Measurements from ENCODE around the gene CELSR1. TPM values are rescaled to one million over a fixed set of nuclear protein-coding genes. Genes with fewer than 3 reads are reported as not detected.
A peak's percentile ranks its signal among the peaks of the same experiment; 100 is the strongest.

Gene CELSR1
- total RNA-seq, 2 experiments from 2014 or later = 3.7 to 5.2 TPM

GRCh38 chr22:46430961-46431838 lies 106.2 kb downstream of the CELSR1 start:
- H3K4me3 ChIP-seq (ENCODE audit: low read depth, low read length, poor library complexity, severe bottlenecking) = no peak overlapping the region
- H3K4me2 ChIP-seq (ENCODE audit: low read length) = peak overlapping the region; percentile 91; the same call in 1 of the 2 replicates
- H3K27ac ChIP-seq (ENCODE audit: low read depth, low read length, poor library complexity, severe bottlenecking) = no peak overlapping the region

GRCh38 chr22:46429325-46429853 lies 108.0 kb downstream of the CELSR1 start:
- no peaks in the 10 kb centered on the region for H3K9me2 ChIP-seq (ENCODE audit: insufficient read depth, low read length)
- H3K36me3 ChIP-seq (ENCODE audit: insufficient read depth, low read length) = no peaks in the 10 kb centered on the region
- intact Hi-C loops (cut with micrococcal nuclease; ENCODE audit: unreplicated experiment) = no loop called here
- H2AFZ ChIP-seq (ENCODE audit: low read length) = no peak overlapping the region
- no peak overlapping the region for H3K4me2 ChIP-seq (ENCODE audit: low read length)
- no TSS peak for BruUV-seq (replicated peaks)
- H3K27ac ChIP-seq (ENCODE audit: low read depth, low read length, poor library complexity, severe bottlenecking) = no peak overlapping the region
- no peaks in the 10 kb centered on the region for H3K79me2 ChIP-seq (ENCODE audit: insufficient read depth, low read depth, low read length)
- H4K20me1 ChIP-seq (ENCODE audit: insufficient read depth, low read length) = no peaks in the 10 kb centered on the region
- no peak for TF ChIP-seq EZH2phosphoT487 (IDR thresholded peaks at IDR 0.05; ENCODE audit: borderline replicate concordance, low read depth, low read length)
- no peak for TF ChIP-seq CTCF (conservative IDR thresholded peaks at IDR 0.05; ENCODE audit: low read length)
- H3K4me3 ChIP-seq (ENCODE audit: low read depth, low read length, poor library complexity, severe bottlenecking) = no peak overlapping the region
- no peaks in the 10 kb centered on the region for H3K9me3 ChIP-seq (ENCODE audit: low read length)
- POLR2A ChIA-PET = no interaction called here
- no peak for DNase-seq (ENCODE audit: low spot score)
- peaks cover 26% of the 10 kb centered on the region for H3K4me1 ChIP-seq (ENCODE audit: insufficient read depth, low read length, poor library complexity, severe bottlenecking)
- CTCF ChIA-PET (ENCODE audit: unreplicated experiment) = no interaction called here

More at GRCh38 chr22:46430961-46431838, 106.2 kb downstream of the CELSR1 start:
- no peaks in the 10 kb centered on the region for H4K20me1 ChIP-seq (ENCODE audit: insufficient read depth, low read length)
- H3K9me3 ChIP-seq (ENCODE audit: low read length) = no peaks in the 10 kb centered on the region
- BruUV-seq (replicated peaks) = no TSS peak
- intact Hi-C loops (cut with micrococcal nuclease; ENCODE audit: unreplicated experiment) = no loop called here
- H3K79me2 ChIP-seq (ENCODE audit: insufficient read depth, low read depth, low read length) = no peaks in the 10 kb centered on the region
- H3K36me3 ChIP-seq (ENCODE audit: insufficient read depth, low read length) = no peaks in the 10 kb centered on the region
- ChIA-PET POLR2A (interaction anchor here (0.6 kb wide), 1 partner anchor 379 kb away, joined by 3 read pairs; no protein-coding TSS in a partner anchor), CTCF (ENCODE audit: unreplicated experiment) (no interaction called here)
- H2AFZ ChIP-seq (ENCODE audit: low read length) = no peak overlapping the region; the same call in 1 of the 2 replicates
- H3K4me1 ChIP-seq (ENCODE audit: insufficient read depth, low read length, poor library complexity, severe bottlenecking) = peaks cover 26% of the 10 kb centered on the region
- no peak for DNase-seq (ENCODE audit: low spot score)
- H3K9me2 ChIP-seq (ENCODE audit: insufficient read depth, low read length) = no peaks in the 10 kb centered on the region
- no peak for TF ChIP-seq EZH2phosphoT487 (IDR thresholded peaks at IDR 0.05; ENCODE audit: borderline replicate concordance, low read depth, low read length)
- no peak for TF ChIP-seq CTCF (conservative IDR thresholded peaks at IDR 0.05; ENCODE audit: low read length)

All from OCI-LY7 (cell line).